Ishikawa (cell line): ENCODE measurements around the gene VWA1.

Experiments used
- CEBPB ChIP-seq: IDR thresholded peaks from 2 replicates; pipeline ENCODE4 v1.6.1; 2012
- CREB1 ChIP-seq: IDR thresholded peaks from 2 replicates; pipeline ENCODE4 v1.6.1; 2012; ENCODE audit warnings: low read depth
- EGR1 ChIP-seq: IDR thresholded peaks from 2 replicates; pipeline ENCODE4 v1.6.1; 2012
- MAX ChIP-seq: IDR thresholded peaks from 2 replicates; pipeline ENCODE4 v1.6.1; 2012
- REST ChIP-seq: IDR thresholded peaks from 2 replicates; pipeline ENCODE4 v1.6.1; 2012; ENCODE audit warnings: low read depth, mild to moderate bottlenecking
- TAF1 ChIP-seq: IDR thresholded peaks from 2 replicates; pipeline ENCODE4 v1.6.1; 2012; ENCODE audit warnings: low read depth, mild to moderate bottlenecking
- TCF12 ChIP-seq: IDR thresholded peaks from 2 replicates; pipeline ENCODE4 v1.6.1; 2012; ENCODE audit warnings: low read depth
- TEAD4 ChIP-seq: IDR thresholded peaks from 2 replicates; pipeline ENCODE4 v1.6.1; 2012
- YY1 ChIP-seq: IDR thresholded peaks from 2 replicates; pipeline ENCODE4 v1.6.1; 2012; ENCODE audit warnings: low read depth

GRCh38 chr1:1419363-1419812 lies 16.1 kb upstream of the VWA1 start:
- TF ChIP-seq CEBPB (no peak), YY1 (no peak), REST (no peak), TEAD4 (no peak), TCF12 (no peak), TAF1 (no peak), MAX (no peak), CREB1 (no peak), EGR1 (no peak)
